ENCODE data around the gene WFDC9.

Gene WFDC9

DNA sequence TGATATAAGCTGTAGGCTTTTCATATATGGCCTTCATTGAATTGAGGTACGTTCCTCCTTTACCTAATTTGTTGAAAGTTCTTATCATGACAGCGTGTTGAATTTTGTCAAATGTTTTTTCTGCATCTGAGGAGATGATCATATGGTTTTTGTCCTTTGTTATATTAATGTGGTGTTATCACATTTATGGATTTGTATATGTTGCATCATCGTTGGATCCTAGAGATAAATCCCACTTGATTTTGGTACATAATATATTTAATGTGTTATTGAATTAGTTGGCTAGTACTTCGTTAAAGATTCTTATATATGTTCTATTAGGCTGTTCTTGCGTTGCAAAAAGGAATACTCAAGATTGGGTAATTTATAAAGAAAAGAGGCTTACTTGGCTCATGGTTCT, 8.6 kb upstream of the WFDC9 start:
- no peaks in the 10 kb centered on the region for H3K27me3 ChIP-seq (ENCODE audit: low read length)
- TF ChIP-seq, protein P1, sequence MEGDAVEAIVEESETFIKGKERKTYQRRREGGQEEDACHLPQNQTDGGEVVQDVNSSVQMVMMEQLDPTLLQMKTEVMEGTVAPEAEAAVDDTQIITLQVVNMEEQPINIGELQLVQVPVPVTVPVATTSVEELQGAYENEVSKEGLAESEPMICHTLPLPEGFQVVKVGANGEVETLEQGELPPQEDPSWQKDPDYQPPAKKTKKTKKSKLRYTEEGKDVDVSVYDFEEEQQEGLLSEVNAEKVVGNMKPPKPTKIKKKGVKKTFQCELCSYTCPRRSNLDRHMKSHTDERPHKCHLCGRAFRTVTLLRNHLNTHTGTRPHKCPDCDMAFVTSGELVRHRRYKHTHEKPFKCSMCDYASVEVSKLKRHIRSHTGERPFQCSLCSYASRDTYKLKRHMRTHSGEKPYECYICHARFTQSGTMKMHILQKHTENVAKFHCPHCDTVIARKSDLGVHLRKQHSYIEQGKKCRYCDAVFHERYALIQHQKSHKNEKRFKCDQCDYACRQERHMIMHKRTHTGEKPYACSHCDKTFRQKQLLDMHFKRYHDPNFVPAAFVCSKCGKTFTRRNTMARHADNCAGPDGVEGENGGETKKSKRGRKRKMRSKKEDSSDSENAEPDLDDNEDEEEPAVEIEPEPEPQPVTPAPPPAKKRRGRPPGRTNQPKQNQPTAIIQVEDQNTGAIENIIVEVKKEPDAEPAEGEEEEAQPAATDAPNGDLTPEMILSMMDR (IDR thresholded peaks at IDR 0.05; ENCODE audit: insufficient read depth, low read length, poor library complexity, severe bottlenecking) = no peak
- no peak for TF ChIP-seq EZH2phosphoT487 (conservative IDR thresholded peaks at IDR 0.05; ENCODE audit: low read length)
- no peak overlapping the region for H2AFZ ChIP-seq (ENCODE audit: low read depth, low read length, severe bottlenecking)
- H3K4me2 ChIP-seq (ENCODE audit: low read depth, low read length, poor library complexity, severe bottlenecking) = no peak overlapping the region
- no peaks in the 10 kb centered on the region for H4K20me1 ChIP-seq (ENCODE audit: low read depth, low read length)
- no peaks in the 10 kb centered on the region for H3K9me3 ChIP-seq (ENCODE audit: insufficient read depth, low read length)
- no peaks in the 10 kb centered on the region for H3K79me2 ChIP-seq (ENCODE audit: insufficient read depth, low read length)
- H3K36me3 ChIP-seq (ENCODE audit: low read length) = no peaks in the 10 kb centered on the region
- no peak overlapping the region for H3K27ac ChIP-seq (ENCODE audit: low read depth, low read length)
- H3K9me2 ChIP-seq (replicated peaks; ENCODE audit: insufficient read depth, low read length) = no peaks in the 10 kb centered on the region
- H3K9ac ChIP-seq (ENCODE audit: low read length) = no peak overlapping the region
- no peak overlapping the region for H3K4me3 ChIP-seq (ENCODE audit: insufficient read depth, low read length, poor library complexity, severe bottlenecking)
- H3F3A ChIP-seq (ENCODE audit: insufficient read depth) = no peaks in the 10 kb centered on the region

DNA sequence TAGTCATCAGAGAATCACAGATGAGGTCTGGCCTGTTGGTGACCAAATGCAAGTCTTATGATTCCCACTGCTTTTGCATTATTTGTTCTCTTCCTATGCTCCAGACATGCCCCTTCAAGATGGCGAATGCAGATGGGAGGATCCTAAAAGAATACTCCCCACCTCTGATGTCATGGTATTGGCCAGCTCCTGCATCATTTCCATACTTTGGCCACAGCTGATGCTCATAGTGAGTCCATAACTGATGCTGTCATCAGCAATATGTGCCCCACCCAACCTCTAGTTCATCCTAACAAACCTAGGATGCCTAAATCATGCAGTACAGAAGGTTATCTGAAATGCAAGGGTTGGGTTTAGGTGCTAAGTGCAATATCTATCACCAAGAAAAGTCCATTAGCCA, 5.4 kb upstream of the WFDC9 start:
- no peaks in the 10 kb centered on the region for H3K36me3 ChIP-seq (ENCODE audit: low read length)
- H3K9me3 ChIP-seq (ENCODE audit: insufficient read depth, low read length) = no peaks in the 10 kb centered on the region
- no peak overlapping the region for H3K9ac ChIP-seq (ENCODE audit: low read length)
- no peak for TF ChIP-seq EZH2phosphoT487 (conservative IDR thresholded peaks at IDR 0.05; ENCODE audit: low read length)
- TF ChIP-seq, protein P1 (IDR thresholded peaks at IDR 0.05; ENCODE audit: insufficient read depth, low read length, poor library complexity, severe bottlenecking) = no peak
- no peak overlapping the region for H3K4me2 ChIP-seq (ENCODE audit: low read depth, low read length, poor library complexity, severe bottlenecking)
- H4K20me1 ChIP-seq (ENCODE audit: low read depth, low read length) = no peaks in the 10 kb centered on the region
- no peaks in the 10 kb centered on the region for H3K79me2 ChIP-seq (ENCODE audit: insufficient read depth, low read length)
- H2AFZ ChIP-seq (ENCODE audit: low read depth, low read length, severe bottlenecking) = no peak overlapping the region
- no peaks in the 10 kb centered on the region for H3K27me3 ChIP-seq (ENCODE audit: low read length)
- H3K4me3 ChIP-seq (ENCODE audit: insufficient read depth, low read length, poor library complexity, severe bottlenecking) = no peak overlapping the region
- H3K27ac ChIP-seq (ENCODE audit: low read depth, low read length) = no peak overlapping the region
- no peaks in the 10 kb centered on the region for H3K9me2 ChIP-seq (replicated peaks; ENCODE audit: insufficient read depth, low read length)
- no peaks in the 10 kb centered on the region for H3F3A ChIP-seq (ENCODE audit: insufficient read depth)

DNA sequence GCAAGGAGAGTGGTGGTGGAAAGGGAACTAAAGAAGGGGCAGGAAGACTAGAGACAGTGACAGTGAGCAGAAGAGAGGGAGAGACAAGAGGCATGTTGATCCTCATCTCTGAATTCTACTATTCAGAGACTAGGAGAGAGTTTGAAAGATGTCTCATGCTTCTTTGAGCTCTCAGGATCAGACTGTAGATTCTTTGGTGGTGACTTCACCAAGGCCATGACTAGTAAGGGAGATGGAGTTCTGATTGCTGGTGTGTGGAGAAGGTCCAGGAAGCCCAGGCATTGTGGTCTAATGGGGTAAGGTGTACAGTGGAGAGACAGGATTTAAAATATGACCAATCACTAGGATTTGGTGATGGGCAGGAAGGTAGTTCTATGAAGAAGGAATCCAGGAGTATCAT, 713 bp downstream of the WFDC9 start:
- H3K79me2 ChIP-seq (ENCODE audit: insufficient read depth, low read length) = no peaks in the 10 kb centered on the region
- H4K20me1 ChIP-seq (ENCODE audit: low read depth, low read length) = no peaks in the 10 kb centered on the region
- H3K9ac ChIP-seq (ENCODE audit: low read length) = no peak overlapping the region
- no peaks in the 10 kb centered on the region for H3F3A ChIP-seq (ENCODE audit: insufficient read depth)
- no peaks in the 10 kb centered on the region for H3K36me3 ChIP-seq (ENCODE audit: low read length)
- no peak overlapping the region for H3K4me2 ChIP-seq (ENCODE audit: low read depth, low read length, poor library complexity, severe bottlenecking)
- H3K27ac ChIP-seq (ENCODE audit: low read depth, low read length) = no peak overlapping the region
- no peak overlapping the region for H3K4me3 ChIP-seq (ENCODE audit: insufficient read depth, low read length, poor library complexity, severe bottlenecking)
- H3K9me2 ChIP-seq (replicated peaks; ENCODE audit: insufficient read depth, low read length) = no peaks in the 10 kb centered on the region
- no peak overlapping the region for H2AFZ ChIP-seq (ENCODE audit: low read depth, low read length, severe bottlenecking)
- no peak for TF ChIP-seq EZH2phosphoT487 (conservative IDR thresholded peaks at IDR 0.05; ENCODE audit: low read length)
- TF ChIP-seq, protein P1 (IDR thresholded peaks at IDR 0.05; ENCODE audit: insufficient read depth, low read length, poor library complexity, severe bottlenecking) = no peak
- no peaks in the 10 kb centered on the region for H3K9me3 ChIP-seq (ENCODE audit: insufficient read depth, low read length)
- no peaks in the 10 kb centered on the region for H3K27me3 ChIP-seq (ENCODE audit: low read length)
